GM06990 (cell line): ENCODE results near the gene APP.

Experiments used
- DNase-seq: peaks from one replicate; pipeline ENCODE4 v3.0.0-alpha.2; 2011; ENCODE audit not compliant: insufficient read length; ENCODE audit errors: extremely low read depth
- H3K27me3 ChIP-seq: replicated peaks from 2 replicates; pipeline ENCODE4 v1.6.0; 2011; ENCODE audit warnings: low read length; ENCODE audit not compliant: control insufficient read depth, insufficient read depth
- H3K36me3 ChIP-seq: 2 replicates; pipeline ENCODE4 v1.5.1; 2011; ENCODE audit warnings: low read length; ENCODE audit not compliant: control insufficient read depth, insufficient read depth
- H3K4me3 ChIP-seq: replicated peaks from 2 replicates; pipeline ENCODE4 v1.5.1; 2011; ENCODE audit warnings: low read depth, mild to moderate bottlenecking, control low read depth, low read length
- TF ChIP-seq, protein P1 (sequence below): IDR thresholded peaks from 2 replicates; pipeline ENCODE4 v1.5.1; 2011; ENCODE audit warnings: low read length, control low read depth, mild to moderate bottlenecking, inconsistent platforms; ENCODE audit not compliant: insufficient read depth, poor library complexity, severe bottlenecking

The APP gene

DNA sequence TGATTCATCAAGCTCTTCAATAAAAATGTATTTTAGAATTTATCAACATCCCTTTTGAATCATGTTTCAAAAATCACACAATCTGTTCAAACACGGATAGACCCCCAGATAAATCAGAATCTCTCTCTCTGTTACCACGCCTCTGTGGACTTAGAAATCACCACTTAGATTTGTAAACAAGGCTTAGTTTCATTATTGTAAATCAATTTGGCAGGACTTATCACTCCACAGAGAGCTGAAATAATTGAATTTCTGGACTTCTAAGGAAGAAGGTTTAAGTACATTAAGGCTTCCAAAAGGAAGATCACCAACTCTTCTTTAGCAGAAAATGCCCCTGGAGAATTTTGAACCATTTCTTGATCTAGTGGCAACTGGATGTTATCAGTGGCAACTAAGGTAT lies 100.4 kb downstream of the APP start:
- Histone ChIP-seq H3K27me3 (no peaks in the 10 kb centered on the region), H3K4me3 (no peak overlapping the region), H3K36me3 (no peaks in the 10 kb centered on the region)
- DNase-seq, result no peak
- TF ChIP-seq, protein P1, sequence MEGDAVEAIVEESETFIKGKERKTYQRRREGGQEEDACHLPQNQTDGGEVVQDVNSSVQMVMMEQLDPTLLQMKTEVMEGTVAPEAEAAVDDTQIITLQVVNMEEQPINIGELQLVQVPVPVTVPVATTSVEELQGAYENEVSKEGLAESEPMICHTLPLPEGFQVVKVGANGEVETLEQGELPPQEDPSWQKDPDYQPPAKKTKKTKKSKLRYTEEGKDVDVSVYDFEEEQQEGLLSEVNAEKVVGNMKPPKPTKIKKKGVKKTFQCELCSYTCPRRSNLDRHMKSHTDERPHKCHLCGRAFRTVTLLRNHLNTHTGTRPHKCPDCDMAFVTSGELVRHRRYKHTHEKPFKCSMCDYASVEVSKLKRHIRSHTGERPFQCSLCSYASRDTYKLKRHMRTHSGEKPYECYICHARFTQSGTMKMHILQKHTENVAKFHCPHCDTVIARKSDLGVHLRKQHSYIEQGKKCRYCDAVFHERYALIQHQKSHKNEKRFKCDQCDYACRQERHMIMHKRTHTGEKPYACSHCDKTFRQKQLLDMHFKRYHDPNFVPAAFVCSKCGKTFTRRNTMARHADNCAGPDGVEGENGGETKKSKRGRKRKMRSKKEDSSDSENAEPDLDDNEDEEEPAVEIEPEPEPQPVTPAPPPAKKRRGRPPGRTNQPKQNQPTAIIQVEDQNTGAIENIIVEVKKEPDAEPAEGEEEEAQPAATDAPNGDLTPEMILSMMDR, result no peak

DNA sequence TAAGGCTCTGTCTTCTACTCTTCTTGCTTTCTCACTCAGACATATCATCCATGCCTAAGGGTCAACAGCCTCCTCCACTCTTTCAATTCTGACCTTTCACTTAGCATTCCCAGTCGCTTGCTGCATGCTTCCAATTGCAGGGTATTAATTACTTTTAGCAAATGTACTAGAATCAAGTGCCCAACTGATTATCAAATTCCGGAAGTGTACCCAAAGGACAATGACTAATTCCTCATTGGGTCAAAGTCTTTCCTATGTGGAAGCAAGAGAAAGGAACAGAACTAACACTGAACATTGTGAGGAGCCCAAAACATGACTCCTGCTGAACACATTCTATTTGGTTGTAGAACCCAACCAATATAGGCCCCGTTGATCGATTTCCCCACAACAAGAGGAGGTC lies 101.8 kb downstream of the APP start:
- H3K36me3 ChIP-seq, result no peaks in the 10 kb centered on the region
- no peaks in the 10 kb centered on the region for H3K27me3 ChIP-seq
- no peak overlapping the region for H3K4me3 ChIP-seq
- TF ChIP-seq, protein P1, result no peak
- DNase-seq, result no peak

DNA sequence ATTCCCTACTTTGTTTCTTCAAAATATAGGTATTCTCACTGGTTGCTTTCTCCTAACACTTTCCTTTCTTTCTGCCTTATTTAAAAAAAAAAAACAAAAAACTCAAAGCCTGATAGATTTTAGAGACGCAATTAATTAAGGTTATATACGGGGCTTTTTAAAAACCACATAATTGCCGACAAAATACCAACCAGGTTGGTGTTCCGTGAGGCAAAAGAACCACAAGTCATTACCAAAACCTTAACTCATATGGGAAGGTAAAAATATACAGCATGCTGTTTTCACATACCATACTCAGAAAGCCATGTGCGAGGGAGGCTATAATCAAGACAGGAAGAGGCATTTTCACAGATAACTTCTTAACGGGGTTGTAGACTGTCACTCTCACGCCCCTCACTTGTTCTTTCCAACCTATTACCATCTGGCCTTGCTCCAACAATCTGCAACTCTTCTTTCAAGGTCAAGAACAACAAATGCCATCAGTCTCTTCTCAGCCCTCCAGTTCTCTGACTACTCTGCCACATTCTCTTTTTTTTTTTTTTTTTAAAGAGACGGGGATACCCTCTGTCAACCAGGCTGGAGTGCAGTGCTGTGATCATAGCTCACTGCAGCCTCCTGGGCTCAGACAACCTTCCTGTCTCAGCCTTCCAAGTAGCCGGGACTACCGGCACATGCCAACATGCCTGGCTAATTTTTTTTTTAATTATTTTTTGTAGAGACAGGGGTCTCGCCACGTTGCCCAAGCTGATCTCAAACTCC lies 102.6 kb downstream of the APP start:
- H3K36me3 ChIP-seq, result no peaks in the 10 kb centered on the region
- TF ChIP-seq, protein P1, result no peak
- no peaks in the 10 kb centered on the region for H3K27me3 ChIP-seq
- peak; percentile 15 for DNase-seq
- no peak overlapping the region for H3K4me3 ChIP-seq

DNA sequence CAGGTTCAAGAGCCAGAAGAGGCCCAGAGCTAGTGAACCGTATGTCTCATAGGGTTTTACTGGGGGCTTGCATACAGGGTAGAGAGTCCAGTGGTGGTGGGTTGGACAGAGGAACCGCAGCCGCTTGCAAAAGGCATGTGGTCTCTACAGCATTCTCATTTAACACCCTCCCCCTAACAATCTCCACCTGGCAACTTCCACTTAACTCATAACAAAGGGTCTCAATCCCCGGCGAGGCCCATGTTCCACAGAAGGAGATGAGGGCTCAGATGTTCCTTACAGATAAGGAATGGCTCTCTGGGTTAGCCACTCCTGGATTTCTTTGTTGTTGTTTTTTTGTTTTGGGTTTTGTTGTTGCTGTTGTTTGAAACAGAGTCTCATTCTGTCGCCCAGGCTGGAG lies 106.1 kb downstream of the APP start:
- no peaks in the 10 kb centered on the region for H3K36me3 ChIP-seq
- no peaks in the 10 kb centered on the region for H3K27me3 ChIP-seq
- no peak for DNase-seq
- TF ChIP-seq, protein P1, result no peak
- no peak overlapping the region for H3K4me3 ChIP-seq

DNA sequence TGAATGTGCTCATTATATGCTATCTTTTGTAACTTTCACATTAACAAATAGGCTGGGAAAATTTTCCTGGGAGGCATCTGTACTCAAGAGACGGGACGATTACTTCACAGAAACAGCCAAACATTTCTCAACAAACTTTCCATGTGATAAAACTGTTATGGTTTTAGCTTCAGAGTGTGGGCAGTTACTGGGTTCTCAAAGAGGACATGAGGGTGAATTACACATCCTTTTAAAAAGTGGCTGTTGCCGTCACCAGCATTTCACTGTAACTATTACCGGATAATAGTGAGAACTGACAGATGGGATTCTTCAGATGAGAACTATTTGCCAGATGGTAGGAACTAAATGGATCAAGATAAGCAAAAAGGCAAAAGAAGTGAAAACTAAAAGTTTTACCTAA lies 109.1 kb downstream of the APP start:
- H3K27me3 ChIP-seq, result no peaks in the 10 kb centered on the region
- no peak overlapping the region for H3K4me3 ChIP-seq

More for the DNA sequence above, 109.1 kb downstream of the APP start:
- TF ChIP-seq, protein P1, result no peak
- no peaks in the 10 kb centered on the region for H3K36me3 ChIP-seq
- DNase-seq, result no peak
